H1 (cell line): ENCODE measurements around the gene CELA2A. TPM values are rescaled to one million over a fixed set of nuclear protein-coding genes. Genes with fewer than 3 reads are reported as not detected.

Source experiments
- CTCF ChIA-PET: fragments of 300-600 bp; sonication (Branson Sonifier 250); formaldehyde crosslinking; loops from one replicate; lab custom pipeline; 2021; ENCODE audit not compliant: partially characterized antibody; lab: Charles Lee
- POLR2A ChIA-PET: fragments of 300-600 bp; sonication (Branson Sonifier 250); formaldehyde crosslinking; loops from one replicate; lab custom pipeline; 2021; ENCODE audit warnings: inconsistent platforms; ENCODE audit not compliant: partially characterized antibody; lab: Charles Lee
- DNase-seq, 2 experiments: peaks; one replicate each; pipeline versions ENCODE4 v3.0.0 to v3.0.0-alpha.2; 2010 to 2022; ENCODE audit warnings: low spot score in 2 of 2, low read depth in 1 of 2, mixed read lengths in 1 of 2
- FAIRE-seq: peaks from 2 replicates; lab custom pipeline; 2011; peaks lifted over from hg19 to GRCh38; lab: Jason Lieb, UNC
- H2AFZ ChIP-seq: 2 replicates; pipeline ENCODE4 v1.8.1; 2012; ENCODE audit warnings: low read length, inconsistent platforms
- H2AK5ac ChIP-seq: 2 replicates; pipeline ENCODE4 v1.6.1; 2013; ENCODE audit warnings: low read depth, low read length
- H2BK120ac ChIP-seq: replicated peaks from 2 replicates; pipeline ENCODE3; 2013; ENCODE audit warnings: low read depth, low read length, inconsistent platforms
- H2BK12ac ChIP-seq: 2 replicates; pipeline ENCODE4 v1.6.1; 2013; ENCODE audit warnings: low read depth, low read length
- H2BK15ac ChIP-seq: 2 replicates; pipeline ENCODE4 v1.6.1; 2013; ENCODE audit warnings: low read length
- H2BK20ac ChIP-seq: 2 replicates; pipeline ENCODE4 v1.6.1; 2013; ENCODE audit warnings: low read length
- H2BK5ac ChIP-seq: 2 replicates; pipeline ENCODE4 v1.6.1; 2013; ENCODE audit warnings: low read depth, low read length
- H3K14ac ChIP-seq: 2 replicates; pipeline ENCODE4 v1.6.1; 2013; ENCODE audit warnings: inconsistent platforms; ENCODE audit not compliant: insufficient read length
- H3K18ac ChIP-seq: 2 replicates; pipeline ENCODE4 v1.6.1; 2013; ENCODE audit warnings: low read length; ENCODE audit errors: extremely low read depth
- H3K23ac ChIP-seq: 2 replicates; pipeline ENCODE4 v1.6.1; 2013; ENCODE audit warnings: inconsistent platforms; ENCODE audit not compliant: insufficient read length
- H3K23me2 ChIP-seq: 2 replicates; pipeline ENCODE4 v1.6.1; 2013; ENCODE audit warnings: low read depth, low read length
- H3K27ac ChIP-seq: 2 replicates; pipeline ENCODE4 v1.6.1; 2011; ENCODE audit warnings: low read depth, low read length, inconsistent platforms
- H3K27me3 ChIP-seq, 4 experiments: replicated peaks in 1 of 4; 1 replicate in 1 of 4; 2 replicates in 3 of 4; pipeline versions ENCODE4 v1.6.1 to v1.8.1; 2011 to 2013; ENCODE audit warnings: low read length in 3 of 4, mild to moderate bottlenecking in 3 of 4, inconsistent platforms in 2 of 4, mixed read lengths in 2 of 4, moderate library complexity in 1 of 4; ENCODE audit not compliant: control insufficient read depth in 3 of 4, insufficient read depth in 3 of 4; ENCODE audit errors: extremely low read depth in 1 of 4
- H3K36me3 ChIP-seq, 4 experiments: 2 replicates each; pipeline versions ENCODE4 v1.6.1 to v1.8.1; 2011 to 2013; ENCODE audit warnings: mild to moderate bottlenecking in 4 of 4, low read length in 3 of 4, moderate library complexity in 2 of 4, control low read depth in 1 of 4, inconsistent platforms in 1 of 4; ENCODE audit not compliant: insufficient read depth in 4 of 4, control insufficient read depth in 2 of 4
- H3K4ac ChIP-seq: replicated peaks from 2 replicates; pipeline ENCODE3; 2013; ENCODE audit warnings: low read length, low read depth, mixed read lengths, inconsistent platforms; ENCODE audit not compliant: insufficient read length
- H3K4me1 ChIP-seq, 4 experiments: replicated peaks in 1 of 4; 1 replicate in 1 of 4; 2 replicates in 3 of 4; pipeline versions ENCODE4 v1.6.1 to v1.8.1; 2011 to 2013; ENCODE audit warnings: low read length in 3 of 4, inconsistent platforms in 2 of 4, mixed read lengths in 1 of 4; ENCODE audit not compliant: insufficient read depth in 4 of 4, control insufficient read depth in 3 of 4
- H3K4me2 ChIP-seq, 2 experiments: 2 replicates each; pipeline versions ENCODE4 v1.6.1 to v1.8.1; 2011 to 2013; ENCODE audit warnings: low read depth in 2 of 2, low read length in 2 of 2, control low read depth in 1 of 2, inconsistent platforms in 1 of 2, mild to moderate bottlenecking in 1 of 2; ENCODE audit not compliant: insufficient read depth in 1 of 2
- H3K4me3 ChIP-seq, 4 experiments: fragments of 200-600, 300-600 bp in 1 of 4; sonication (generic), shearing (Covaris generic), sonication (Bioruptor Twin) in 1 of 4; 2 replicates each; pipeline versions ENCODE4 v1.5.1 to v1.8.1; 2011 to 2016; ENCODE audit warnings: low read length in 4 of 4, low read depth in 3 of 4, control low read depth in 2 of 4, inconsistent platforms in 2 of 4, mild to moderate bottlenecking in 2 of 4, mixed read lengths in 1 of 4, moderate library complexity in 1 of 4; ENCODE audit not compliant: insufficient read depth in 2 of 4; ENCODE audit errors: extremely low read depth in 1 of 4
- H3K56ac ChIP-seq: replicated peaks from 2 replicates; pipeline ENCODE3; 2013; ENCODE audit warnings: low read depth, mild to moderate bottlenecking, mixed read lengths, low read length, inconsistent platforms; ENCODE audit not compliant: insufficient read length
- H3K79me1 ChIP-seq: 2 replicates; pipeline ENCODE4 v1.6.1; 2013; ENCODE audit warnings: low read depth, low read length, control low read depth
- H3K79me2 ChIP-seq, 2 experiments: 2 replicates each; pipeline versions ENCODE4 v1.6.1 to v1.8.1; 2012 to 2013; ENCODE audit warnings: low read length in 2 of 2, mild to moderate bottlenecking in 2 of 2, inconsistent platforms in 1 of 2; ENCODE audit not compliant: insufficient read depth in 2 of 2, control insufficient read depth in 1 of 2
- H3K9ac ChIP-seq, 4 experiments: replicated peaks in 1 of 4; 1 replicate in 1 of 4; 2 replicates in 3 of 4; pipeline versions ENCODE4 v1.6.1 to v1.8.1; 2011 to 2013; ENCODE audit warnings: low read depth in 3 of 4, low read length in 3 of 4, control low read depth in 2 of 4, mild to moderate bottlenecking in 2 of 4, moderate library complexity in 2 of 4, inconsistent platforms in 1 of 4; ENCODE audit errors: extremely low read depth in 1 of 4
- H3K9me3 ChIP-seq, 2 experiments: 2 replicates each; pipeline versions ENCODE4 v1.6.1 to v1.8.1; 2012 to 2013; ENCODE audit warnings: mild to moderate bottlenecking in 2 of 2, moderate library complexity in 2 of 2, control low read depth in 1 of 2, inconsistent platforms in 1 of 2, low read depth in 1 of 2, low read length in 1 of 2, mixed read lengths in 1 of 2; ENCODE audit not compliant: insufficient read depth in 2 of 2
- H4K20me1 ChIP-seq, 2 experiments: replicated peaks in 1 of 2; 2 replicates each; pipeline versions ENCODE3 to v1.8.1; 2011 to 2013; ENCODE audit warnings: inconsistent platforms in 2 of 2, low read length in 2 of 2, mild to moderate bottlenecking in 1 of 2; ENCODE audit not compliant: insufficient read depth in 2 of 2, control insufficient read depth in 1 of 2
- H4K5ac ChIP-seq: 2 replicates; pipeline ENCODE4 v1.6.1; 2013; ENCODE audit warnings: low read length, low read depth, mixed read lengths, inconsistent platforms; ENCODE audit not compliant: insufficient read length
- H4K8ac ChIP-seq: 2 replicates; pipeline ENCODE4 v1.8.0; 2013; ENCODE audit warnings: mild to moderate bottlenecking, moderate library complexity, low read length, inconsistent platforms; ENCODE audit not compliant: insufficient read depth; ENCODE audit errors: extremely low read depth
- H4K91ac ChIP-seq: replicated peaks from 2 replicates; pipeline ENCODE3; 2013; ENCODE audit warnings: low read length, mixed read lengths, inconsistent platforms; ENCODE audit not compliant: insufficient read length
- GTF2F1 ChIP-seq: IDR thresholded peaks from 2 replicates; pipeline ENCODE4 v1.6.1; 2012; ENCODE audit warnings: low read depth, low read length, improper control_type of control experiment, borderline replicate concordance
- RXRA ChIP-seq: IDR thresholded peaks from 2 replicates; pipeline ENCODE4 v1.6.1; 2011; ENCODE audit warnings: low read depth, mild to moderate bottlenecking, low read length, moderate library complexity; ENCODE audit not compliant: insufficient read depth
- TAF1 ChIP-seq: IDR thresholded peaks from 2 replicates; pipeline ENCODE4 v1.6.1; 2011; ENCODE audit warnings: mild to moderate bottlenecking, low read depth, low read length
- WGBS, 2 experiments: shearing (Covaris generic) in 1 of 2; methylation state at CpG; one replicate each; pipeline versions ENCODE4 v1.1.6 to v1.1.7; 2013 to 2015; ENCODE audit warnings: low lambda C conversion rate in 2 of 2, mixed read lengths in 2 of 2, inconsistent platforms in 1 of 2, low coverage in 1 of 2, missing lambda C conversion rate in 1 of 2; ENCODE audit not compliant: insufficient replicate concordance in 2 of 2, insufficient coverage in 1 of 2, insufficient read length in 1 of 2; ENCODE audit errors: extremely low coverage in 1 of 2, missing lambda C conversion rate in 1 of 2; 5-methylcytosine and 5-hydroxymethylcytosine counted together
- polyA plus RNA-seq, 7 experiments: library from polyadenylated mRNA; depleted of rRNA in 3 of 7; stranded (reverse) in 5 of 7; unstranded in 2 of 7; fragments of >200 nt in 5 of 7; fragments of 200-250 nt in 2 of 7; gene quantifications; 1 replicate in 5 of 7; 2 replicates in 1 of 7; 4 replicates in 1 of 7; pipeline versions ENCODE4 v1.2.1 to v1.2.3, GENCODE V29; 2011 to 2013; ENCODE audit warnings: missing spikeins in 2 of 7, mixed read lengths in 2 of 7
- total RNA-seq: library from RNA; stranded (reverse); fragmentation: NEBNext Ultra II Directional; extraction: Animal tissue kit (Norgen Biotek cat#: 25700); gene quantifications from 2 replicates; pipeline ENCODE4 v1.2.1, GENCODE V29; 2021

The CELA2A gene
- total and polyA plus RNA-seq, 2 of the 8 experiments (the other 6 are each of a cell fraction or from before 2014, with no cell fraction given), result not detected

DNA sequence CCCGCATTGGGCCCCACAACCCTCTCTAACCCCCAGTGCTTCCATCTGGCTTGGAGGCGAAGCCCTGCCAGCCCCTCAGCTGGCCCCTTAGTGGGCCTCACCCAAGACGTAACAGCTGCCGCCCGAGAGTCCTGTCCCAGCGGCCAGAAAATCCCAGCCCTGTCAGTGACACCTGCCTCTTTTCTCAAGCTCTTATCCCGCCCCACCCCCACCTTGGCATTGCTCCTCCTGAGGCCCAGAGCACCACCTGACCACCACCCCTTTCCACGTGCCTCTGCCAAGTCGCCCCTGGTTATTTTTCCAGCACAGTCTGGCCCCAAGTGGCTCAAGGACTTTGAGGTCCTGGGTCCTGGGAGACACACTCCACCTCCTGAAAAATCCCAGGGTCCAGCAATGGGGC lies 24.2 kb upstream of the CELA2A start:
- POLR2A ChIA-PET, result interaction anchor here (1.4 kb wide), 1 partner anchor 104 kb away, joined by 3 read pairs; no protein-coding TSS in a partner anchor
- FAIRE-seq, result no peak
- H3K4me2 ChIP-seq, result no peak overlapping the region

More for the DNA sequence above, 24.2 kb upstream of the CELA2A start:
- Histone ChIP-seq H3K14ac (no peak overlapping the region), H2AK5ac (no peak overlapping the region), H2BK5ac (no peak overlapping the region), H4K20me1 (peaks cover 0 to 2% of the 10 kb centered on the region in 2 experiments), H2BK120ac (no peak overlapping the region), H3K4me1 (peaks cover 0 to 2% (median 0%) of the 10 kb centered on the region in 4 experiments; a peak in 5 of 7 replicates), H3K23ac (no peak overlapping the region), H3K36me3 (no peaks in the 10 kb centered on the region; a peak in 1 of 8 replicates), H2AFZ (no peak overlapping the region), H2BK12ac (no peak overlapping the region), H3K18ac (no peak overlapping the region), H3K56ac (no peak overlapping the region), H3K4ac (no peak overlapping the region), H3K23me2 (peaks cover 2% of the 10 kb centered on the region; the same call in 1 of the 2 replicates), H4K91ac (no peak overlapping the region), H3K27me3 (no peaks in the 10 kb centered on the region; a peak in 1 of 7 replicates), H3K79me1 (no peaks in the 10 kb centered on the region), H4K5ac (no peak overlapping the region), H3K9me3 (no peaks in the 10 kb centered on the region), H3K9ac (no peak overlapping the region), H2BK20ac (no peak overlapping the region), H3K27ac (no peak overlapping the region), H4K8ac (0 out of 2 replicates have a peak overlapping the region, but pooled peaks have one; percentile 2), H2BK15ac (no peak overlapping the region), H3K4me3 (no peak overlapping the region), H3K79me2 (no peaks in the 10 kb centered on the region)
- WGBS, 2 experiments, result 85% methylated on average over 9 of the region's 9 CpGs; no CpG with 5 or more reads in 1 of the 2 experiments
- DNase-seq, result no peak
- TF ChIP-seq TAF1 (no peak), GTF2F1 (no peak), RXRA (no peak)
- CTCF ChIA-PET, result interaction anchor here (0.7 to 16.9 kb wide), 25 partner anchors 9 to 184 kb away, joined by 3 to 170 read pairs (median 5); no protein-coding TSS in a partner anchor
